ENCODE measurements around the gene GIPC3.

The GIPC3 gene, protein sequence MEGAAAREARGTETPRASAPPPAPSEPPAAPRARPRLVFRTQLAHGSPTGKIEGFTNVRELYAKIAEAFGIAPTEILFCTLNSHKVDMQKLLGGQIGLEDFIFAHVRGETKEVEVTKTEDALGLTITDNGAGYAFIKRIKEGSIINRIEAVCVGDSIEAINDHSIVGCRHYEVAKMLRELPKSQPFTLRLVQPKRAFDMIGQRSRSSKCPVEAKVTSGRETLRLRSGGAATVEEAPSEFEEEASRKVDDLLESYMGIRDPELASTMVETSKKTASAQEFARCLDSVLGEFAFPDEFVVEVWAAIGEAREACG

GRCh38 chr19:3585301-3586126 lies at the start of gene GIPC3:
Gene GIPC3, plus strand, starts transcription at chr19:3585478. Its CDS starts 120 bp downstream, at chr19:3585598.
- Histone ChIP-seq H3K9me3 (ENCODE audit: control insufficient read depth, low read length) (no peaks in the 10 kb centered on the region), H3K27me3 (replicated peaks; ENCODE audit: control insufficient read depth, insufficient read depth, low read length) (peaks cover 9% of the 10 kb centered on the region), H3K4me3 (ENCODE audit: low read length) (peak within 1 kb of the TSS; percentile 50)

GRCh38 chr19:3535563-3535965 lies 49.7 kb upstream of the GIPC3 start:
- Histone ChIP-seq H3K9ac (ENCODE audit: low read length) (no peak overlapping the region), H3K4me1 (ENCODE audit: control insufficient read depth, insufficient read depth, low read length) (peaks cover 11% of the 10 kb centered on the region), H3K4me3 (ENCODE audit: low read length) (no peak overlapping the region), H3K36me3 (ENCODE audit: control insufficient read depth, insufficient read depth, low read length, severe bottlenecking) (peaks cover 49% of the 10 kb centered on the region), H3K9me3 (ENCODE audit: control insufficient read depth, low read length) (no peaks in the 10 kb centered on the region), H3K27me3 (replicated peaks; ENCODE audit: control insufficient read depth, insufficient read depth, low read length) (no peaks in the 10 kb centered on the region)
- DNase-seq (ENCODE audit: low read depth) = no peak

More at GRCh38 chr19:3585301-3586126, at the start of gene GIPC3:
- DNase-seq (ENCODE audit: low read depth) = peak; percentile 13
- H3K36me3 ChIP-seq (ENCODE audit: control insufficient read depth, insufficient read depth, low read length, severe bottlenecking) = no peaks in the 10 kb centered on the region
- peaks cover 3% of the 10 kb centered on the region for H3K4me1 ChIP-seq (ENCODE audit: control insufficient read depth, insufficient read depth, low read length)
- no peak within 1 kb of the TSS for H3K9ac ChIP-seq (ENCODE audit: low read length)

DNA sequence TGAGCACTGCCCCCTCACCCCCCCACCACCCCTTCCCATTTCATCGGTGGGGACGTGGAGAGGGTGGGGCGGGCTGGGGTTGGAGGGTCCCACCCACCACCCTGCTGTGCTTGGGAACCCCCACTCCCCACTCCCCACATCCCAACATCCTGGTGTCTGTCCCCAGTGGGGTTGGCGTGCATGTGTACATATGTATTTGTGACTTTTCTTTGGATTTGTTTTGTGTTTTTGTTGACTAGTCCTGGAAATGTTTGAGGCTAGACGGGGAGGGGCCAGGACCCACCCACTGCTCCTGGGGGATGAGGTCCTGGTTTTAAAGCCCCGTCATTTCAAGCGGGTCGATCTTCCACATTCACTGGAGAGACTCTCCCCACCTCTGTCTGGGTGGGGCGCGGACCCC lies 49.3 kb upstream of the GIPC3 start:
- peaks cover 44% of the 10 kb centered on the region for H3K36me3 ChIP-seq (ENCODE audit: control insufficient read depth, insufficient read depth, low read length, severe bottlenecking)
- H3K27me3 ChIP-seq (replicated peaks; ENCODE audit: control insufficient read depth, insufficient read depth, low read length) = no peaks in the 10 kb centered on the region

GRCh38 chr19:3536429-3537100 lies 48.7 kb upstream of the GIPC3 start:
- no peaks in the 10 kb centered on the region for H3K9me3 ChIP-seq (ENCODE audit: control insufficient read depth, low read length)
- no peak for DNase-seq (ENCODE audit: low read depth)
- peak overlapping the region; percentile 41 for H3K9ac ChIP-seq (ENCODE audit: low read length)
- H3K4me1 ChIP-seq (ENCODE audit: control insufficient read depth, insufficient read depth, low read length) = peaks cover 11% of the 10 kb centered on the region
- H3K36me3 ChIP-seq (ENCODE audit: control insufficient read depth, insufficient read depth, low read length, severe bottlenecking) = peaks cover 39% of the 10 kb centered on the region
- H3K27me3 ChIP-seq (replicated peaks; ENCODE audit: control insufficient read depth, insufficient read depth, low read length) = no peaks in the 10 kb centered on the region
- H3K4me3 ChIP-seq (ENCODE audit: low read length) = no peak overlapping the region

More for the DNA sequence above, 49.3 kb upstream of the GIPC3 start:
- Histone ChIP-seq H3K9me3 (ENCODE audit: control insufficient read depth, low read length) (no peaks in the 10 kb centered on the region), H3K4me3 (ENCODE audit: low read length) (no peak overlapping the region), H3K4me1 (ENCODE audit: control insufficient read depth, insufficient read depth, low read length) (peaks cover 11% of the 10 kb centered on the region), H3K9ac (ENCODE audit: low read length) (peak overlapping the region; percentile 41)
- DNase-seq (ENCODE audit: low read depth) = no peak

DNA sequence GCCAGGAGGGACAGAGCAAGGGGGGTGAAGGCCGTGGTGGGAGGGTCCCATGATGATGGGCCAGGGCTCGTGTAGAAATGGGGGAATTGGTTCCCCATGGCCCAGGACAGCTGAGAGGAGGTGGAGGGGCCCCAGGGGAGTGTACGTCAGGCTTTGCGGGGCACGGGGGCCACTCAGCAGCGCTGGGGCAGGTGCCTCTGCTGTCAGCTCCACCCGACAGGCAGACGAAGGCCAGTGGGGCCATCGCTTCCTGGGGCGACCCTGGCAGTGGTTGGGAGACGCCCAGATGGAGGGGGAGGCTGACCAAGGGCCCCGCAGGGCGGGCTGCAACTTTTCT lies 48.2 kb upstream of the GIPC3 start:
- Histone ChIP-seq H3K9me3 (ENCODE audit: control insufficient read depth, low read length) (no peaks in the 10 kb centered on the region), H3K9ac (ENCODE audit: low read length) (no peak overlapping the region), H3K4me3 (ENCODE audit: low read length) (no peak overlapping the region), H3K4me1 (ENCODE audit: control insufficient read depth, insufficient read depth, low read length) (peaks cover 11% of the 10 kb centered on the region), H3K27me3 (replicated peaks; ENCODE audit: control insufficient read depth, insufficient read depth, low read length) (no peaks in the 10 kb centered on the region), H3K36me3 (ENCODE audit: control insufficient read depth, insufficient read depth, low read length, severe bottlenecking) (peaks cover 34% of the 10 kb centered on the region)
- DNase-seq (ENCODE audit: low read depth) = no peak

- Histone ChIP-seq H3K36me3 (ENCODE audit: control insufficient read depth, insufficient read depth, low read length, severe bottlenecking) (peaks cover 32% of the 10 kb centered on the region), H3K9ac (ENCODE audit: low read length) (no peak overlapping the region), H3K27me3 (replicated peaks; ENCODE audit: control insufficient read depth, insufficient read depth, low read length) (no peaks in the 10 kb centered on the region), H3K4me3 (ENCODE audit: low read length) (no peak overlapping the region), H3K4me1 (ENCODE audit: control insufficient read depth, insufficient read depth, low read length) (peaks cover 11% of the 10 kb centered on the region), H3K9me3 (ENCODE audit: control insufficient read depth, low read length) (no peaks in the 10 kb centered on the region)
- no peak for DNase-seq (ENCODE audit: low read depth)
Measured at GRCh38 chr19:3537438-3538240, 47.6 kb upstream of the GIPC3 start.

- Histone ChIP-seq H3K9me3 (ENCODE audit: control insufficient read depth, low read length) (no peaks in the 10 kb centered on the region), H3K9ac (ENCODE audit: low read length) (no peak overlapping the region), H3K4me1 (ENCODE audit: control insufficient read depth, insufficient read depth, low read length) (peaks cover 11% of the 10 kb centered on the region), H3K4me3 (ENCODE audit: low read length) (no peak overlapping the region), H3K36me3 (ENCODE audit: control insufficient read depth, insufficient read depth, low read length, severe bottlenecking) (peaks cover 24% of the 10 kb centered on the region), H3K27me3 (replicated peaks; ENCODE audit: control insufficient read depth, insufficient read depth, low read length) (no peaks in the 10 kb centered on the region)
- no peak for DNase-seq (ENCODE audit: low read depth)
Measured at GRCh38 chr19:3538258-3538929, 46.9 kb upstream of the GIPC3 start.

GRCh38 chr19:3538965-3539755 lies 46.1 kb upstream of the GIPC3 start, which contains the start of gene TEKTIP1:
Gene TEKTIP1, plus strand, starts transcription at chr19:3539174. Its CDS starts 4 bp downstream, at chr19:3539178.
- Histone ChIP-seq H3K4me1 (ENCODE audit: control insufficient read depth, insufficient read depth, low read length) (peaks cover 11% of the 10 kb centered on the region), H3K9ac (ENCODE audit: low read length) (no peak within 1 kb of the TSS), H3K27me3 (replicated peaks; ENCODE audit: control insufficient read depth, insufficient read depth, low read length) (no peaks in the 10 kb centered on the region), H3K36me3 (ENCODE audit: control insufficient read depth, insufficient read depth, low read length, severe bottlenecking) (peaks cover 18% of the 10 kb centered on the region), H3K4me3 (ENCODE audit: low read length) (no peak within 1 kb of the TSS), H3K9me3 (ENCODE audit: control insufficient read depth, low read length) (no peaks in the 10 kb centered on the region)
- no peak for DNase-seq (ENCODE audit: low read depth)

DNA sequence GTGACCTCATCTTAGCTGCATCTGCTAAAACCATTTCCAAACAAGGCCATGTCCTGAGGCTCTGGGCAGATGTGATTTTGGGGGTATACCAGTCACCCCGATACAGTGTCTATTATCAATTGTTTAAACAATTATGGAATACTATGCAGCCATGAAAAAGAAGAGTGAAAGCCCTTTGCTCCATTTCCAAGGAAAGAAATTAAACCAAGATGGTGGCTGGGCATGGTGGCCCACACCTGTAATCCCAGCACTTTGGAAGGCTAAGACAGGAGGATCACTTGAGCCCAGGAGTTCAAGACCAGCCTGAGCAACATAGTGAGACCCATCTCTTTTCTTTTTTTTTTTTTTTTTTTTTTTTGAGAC lies 45.5 kb upstream of the GIPC3 start:
- H3K4me3 ChIP-seq (ENCODE audit: low read length) = no peak overlapping the region
- no peaks in the 10 kb centered on the region for H3K9me3 ChIP-seq (ENCODE audit: control insufficient read depth, low read length)
- no peak overlapping the region for H3K9ac ChIP-seq (ENCODE audit: low read length)
- H3K36me3 ChIP-seq (ENCODE audit: control insufficient read depth, insufficient read depth, low read length, severe bottlenecking) = peaks cover 16% of the 10 kb centered on the region
- H3K4me1 ChIP-seq (ENCODE audit: control insufficient read depth, insufficient read depth, low read length) = peaks cover 11% of the 10 kb centered on the region
- H3K27me3 ChIP-seq (replicated peaks; ENCODE audit: control insufficient read depth, insufficient read depth, low read length) = no peaks in the 10 kb centered on the region
- no peak for DNase-seq (ENCODE audit: low read depth)

Measured in adipocyte (in vitro differentiated cells).